ENCODE results near the gene AQP9. TPM values are rescaled to one million over a fixed set of nuclear protein-coding genes. Genes with fewer than 3 reads are reported as not detected.

AQP9 gene
- total and polyA plus RNA-seq, 4 donors = 0.17 to 5.6 (median 0.30) TPM; not detected in 1

- H3K27me3 ChIP-seq (ENCODE audit: control insufficient read depth, insufficient read depth, low read length) = no peaks in the 10 kb centered on the region
- no peaks in the 10 kb centered on the region for H3K9me3 ChIP-seq (ENCODE audit: control insufficient read depth, insufficient read depth, low read length)
- no peak for DNase-seq (ENCODE audit: low read depth in 4 of 6, low spot score in 6 of 6)
- 81% methylated on average over 1 of the region's 1 CpG for WGBS (ENCODE audit: insufficient coverage)
- H3K36me3 ChIP-seq (ENCODE audit: control insufficient read depth, insufficient read depth, low read length) = no peaks in the 10 kb centered on the region
- H3K4me3 ChIP-seq (ENCODE audit: low read depth, low read length) = no peak overlapping the region
- no peak overlapping the region for H3K27ac ChIP-seq (ENCODE audit: low read depth, low read length)
- H3K4me1 ChIP-seq (ENCODE audit: control insufficient read depth, insufficient read depth, low read length) = no peaks in the 10 kb centered on the region
Observed at GRCh38 chr15:58171476-58172061, 33.4 kb downstream of the AQP9 start.

- 96% methylated on average over 2 of the region's 5 CpGs for WGBS (ENCODE audit: insufficient coverage)
Observed at GRCh38 chr15:58174709-58175108, 36.5 kb downstream of the AQP9 start.

GRCh38 chr15:58175955-58176354 is 37.8 kb downstream of the AQP9 start:
- H3K27ac ChIP-seq (ENCODE audit: low read depth, low read length) = no peak overlapping the region
- no peak overlapping the region for H3K4me3 ChIP-seq (ENCODE audit: low read depth, low read length)
- 83% methylated on average over 1 of the region's 4 CpGs for WGBS (ENCODE audit: insufficient coverage)

More at GRCh38 chr15:58174709-58175108, 36.5 kb downstream of the AQP9 start:
- H3K36me3 ChIP-seq (ENCODE audit: control insufficient read depth, insufficient read depth, low read length) = no peaks in the 10 kb centered on the region
- DNase-seq (ENCODE audit: low read depth in 4 of 6, low spot score in 6 of 6) = no peak
- no peaks in the 10 kb centered on the region for H3K9me3 ChIP-seq (ENCODE audit: control insufficient read depth, insufficient read depth, low read length)
- no peaks in the 10 kb centered on the region for H3K4me1 ChIP-seq (ENCODE audit: control insufficient read depth, insufficient read depth, low read length)
- no peak overlapping the region for H3K4me3 ChIP-seq (ENCODE audit: low read depth, low read length)
- H3K27me3 ChIP-seq (ENCODE audit: control insufficient read depth, insufficient read depth, low read length) = no peaks in the 10 kb centered on the region
- H3K27ac ChIP-seq (ENCODE audit: low read depth, low read length) = no peak overlapping the region

GRCh38 chr15:58178668-58179067 is 40.5 kb downstream of the AQP9 start:
- peak in 1 of 6 donors; percentile 16 for DNase-seq (ENCODE audit: low read depth in 4 of 6, low spot score in 6 of 6)
- WGBS (ENCODE audit: insufficient coverage) = no CpG with 5 or more reads among the region's 1 CpG
- no peaks in the 10 kb centered on the region for H3K4me1 ChIP-seq (ENCODE audit: control insufficient read depth, insufficient read depth, low read length)

More at GRCh38 chr15:58175955-58176354, 37.8 kb downstream of the AQP9 start:
- Histone ChIP-seq H3K27me3 (ENCODE audit: control insufficient read depth, insufficient read depth, low read length) (no peaks in the 10 kb centered on the region), H3K36me3 (ENCODE audit: control insufficient read depth, insufficient read depth, low read length) (no peaks in the 10 kb centered on the region), H3K4me1 (ENCODE audit: control insufficient read depth, insufficient read depth, low read length) (no peaks in the 10 kb centered on the region), H3K9me3 (ENCODE audit: control insufficient read depth, insufficient read depth, low read length) (no peaks in the 10 kb centered on the region)
- no peak for DNase-seq (ENCODE audit: low read depth in 4 of 6, low spot score in 6 of 6)

GRCh38 chr15:58179206-58179605 is 41.0 kb downstream of the AQP9 start:
- 86% methylated on average over 6 of the region's 7 CpGs for WGBS (ENCODE audit: insufficient coverage)
- no peaks in the 10 kb centered on the region for H3K36me3 ChIP-seq (ENCODE audit: control insufficient read depth, insufficient read depth, low read length)
- H3K4me1 ChIP-seq (ENCODE audit: control insufficient read depth, insufficient read depth, low read length) = no peaks in the 10 kb centered on the region
- H3K27me3 ChIP-seq (ENCODE audit: control insufficient read depth, insufficient read depth, low read length) = no peaks in the 10 kb centered on the region
- DNase-seq (ENCODE audit: low read depth in 4 of 6, low spot score in 6 of 6) = no peak
- no peak overlapping the region for H3K4me3 ChIP-seq (ENCODE audit: low read depth, low read length)
- H3K27ac ChIP-seq (ENCODE audit: low read depth, low read length) = no peak overlapping the region
- H3K9me3 ChIP-seq (ENCODE audit: control insufficient read depth, insufficient read depth, low read length) = no peaks in the 10 kb centered on the region

More at GRCh38 chr15:58178668-58179067, 40.5 kb downstream of the AQP9 start:
- Histone ChIP-seq H3K36me3 (ENCODE audit: control insufficient read depth, insufficient read depth, low read length) (no peaks in the 10 kb centered on the region), H3K27ac (ENCODE audit: low read depth, low read length) (no peak overlapping the region), H3K27me3 (ENCODE audit: control insufficient read depth, insufficient read depth, low read length) (no peaks in the 10 kb centered on the region), H3K4me3 (ENCODE audit: low read depth, low read length) (no peak overlapping the region), H3K9me3 (ENCODE audit: control insufficient read depth, insufficient read depth, low read length) (no peaks in the 10 kb centered on the region)

GRCh38 chr15:58179741-58180381 is 41.7 kb downstream of the AQP9 start:
- H3K4me1 ChIP-seq (ENCODE audit: control insufficient read depth, insufficient read depth, low read length) = no peaks in the 10 kb centered on the region
- no peak overlapping the region for H3K27ac ChIP-seq (ENCODE audit: low read depth, low read length)
- no peaks in the 10 kb centered on the region for H3K9me3 ChIP-seq (ENCODE audit: control insufficient read depth, insufficient read depth, low read length)
- no peak overlapping the region for H3K4me3 ChIP-seq (ENCODE audit: low read depth, low read length)
- no peaks in the 10 kb centered on the region for H3K36me3 ChIP-seq (ENCODE audit: control insufficient read depth, insufficient read depth, low read length)
- no peak for DNase-seq (ENCODE audit: low read depth in 4 of 6, low spot score in 6 of 6)
- no peaks in the 10 kb centered on the region for H3K27me3 ChIP-seq (ENCODE audit: control insufficient read depth, insufficient read depth, low read length)
- 77% methylated on average over 5 of the region's 8 CpGs for WGBS (ENCODE audit: insufficient coverage)

- Histone ChIP-seq H3K4me3 (ENCODE audit: low read depth, low read length) (no peak overlapping the region), H3K4me1 (ENCODE audit: control insufficient read depth, insufficient read depth, low read length) (no peaks in the 10 kb centered on the region), H3K36me3 (ENCODE audit: control insufficient read depth, insufficient read depth, low read length) (no peaks in the 10 kb centered on the region), H3K27me3 (ENCODE audit: control insufficient read depth, insufficient read depth, low read length) (no peaks in the 10 kb centered on the region), H3K27ac (ENCODE audit: low read depth, low read length) (no peak overlapping the region), H3K9me3 (ENCODE audit: control insufficient read depth, insufficient read depth, low read length) (no peaks in the 10 kb centered on the region)
- WGBS (ENCODE audit: insufficient coverage) = 2% methylated on average over 7 of the region's 9 CpGs
- DNase-seq (ENCODE audit: low read depth in 4 of 6, low spot score in 6 of 6) = peak in 5 of 6 donors; percentile 26 to 84 (median 43)
Observed at GRCh38 chr15:58182460-58183163, 44.4 kb downstream of the AQP9 start.

- H3K27ac ChIP-seq (ENCODE audit: low read depth, low read length) = no peak overlapping the region
- no peaks in the 10 kb centered on the region for H3K36me3 ChIP-seq (ENCODE audit: control insufficient read depth, insufficient read depth, low read length)
- 71% methylated on average over 1 of the region's 1 CpG for WGBS (ENCODE audit: insufficient coverage)
- H3K4me3 ChIP-seq (ENCODE audit: low read depth, low read length) = no peak overlapping the region
- H3K4me1 ChIP-seq (ENCODE audit: control insufficient read depth, insufficient read depth, low read length) = no peaks in the 10 kb centered on the region
- H3K9me3 ChIP-seq (ENCODE audit: control insufficient read depth, insufficient read depth, low read length) = no peaks in the 10 kb centered on the region
- no peak for DNase-seq (ENCODE audit: low read depth in 4 of 6, low spot score in 6 of 6)
- no peaks in the 10 kb centered on the region for H3K27me3 ChIP-seq (ENCODE audit: control insufficient read depth, insufficient read depth, low read length)
Observed at GRCh38 chr15:58185439-58185838, 47.3 kb downstream of the AQP9 start.

- Histone ChIP-seq H3K9me3 (ENCODE audit: control insufficient read depth, insufficient read depth, low read length) (no peaks in the 10 kb centered on the region), H3K27me3 (ENCODE audit: control insufficient read depth, insufficient read depth, low read length) (no peaks in the 10 kb centered on the region), H3K4me3 (ENCODE audit: low read depth, low read length) (no peak overlapping the region), H3K36me3 (ENCODE audit: control insufficient read depth, insufficient read depth, low read length) (no peaks in the 10 kb centered on the region), H3K4me1 (ENCODE audit: control insufficient read depth, insufficient read depth, low read length) (no peaks in the 10 kb centered on the region), H3K27ac (ENCODE audit: low read depth, low read length) (no peak overlapping the region)
- DNase-seq (ENCODE audit: low read depth in 4 of 6, low spot score in 6 of 6) = no peak
- 91% methylated on average over 3 of the region's 8 CpGs for WGBS (ENCODE audit: insufficient coverage)
Observed at GRCh38 chr15:58189148-58189811, 51.1 kb downstream of the AQP9 start.

All from spinal cord (tissue), 10 donors.